ENCODE results near the gene ANKRD13C.

ANKRD13C gene

DNA sequence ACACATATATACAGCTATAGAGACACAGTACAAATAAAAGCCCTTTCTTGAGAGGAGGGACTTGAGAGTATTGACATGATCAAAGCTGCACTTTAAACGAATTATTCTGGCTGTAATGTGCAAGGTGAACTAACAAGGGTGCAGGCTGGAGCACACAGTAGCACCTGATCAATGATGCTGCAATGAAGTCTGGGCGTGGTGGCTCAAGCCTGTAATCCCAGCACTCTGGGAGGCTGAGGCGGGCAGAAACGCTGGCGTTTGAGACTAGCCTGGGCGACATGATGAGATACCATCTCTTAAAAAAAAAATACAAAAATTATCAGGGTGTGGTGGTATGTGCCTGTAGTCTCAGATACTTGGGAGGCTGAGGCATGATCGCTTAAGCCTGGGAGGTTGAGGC, 42.5 kb upstream of the ANKRD13C start:
- TF ChIP-seq EZH2phosphoT487 (IDR thresholded peaks at IDR 0.05; ENCODE audit: low read depth): no peak
- TF ChIP-seq, protein P1, sequence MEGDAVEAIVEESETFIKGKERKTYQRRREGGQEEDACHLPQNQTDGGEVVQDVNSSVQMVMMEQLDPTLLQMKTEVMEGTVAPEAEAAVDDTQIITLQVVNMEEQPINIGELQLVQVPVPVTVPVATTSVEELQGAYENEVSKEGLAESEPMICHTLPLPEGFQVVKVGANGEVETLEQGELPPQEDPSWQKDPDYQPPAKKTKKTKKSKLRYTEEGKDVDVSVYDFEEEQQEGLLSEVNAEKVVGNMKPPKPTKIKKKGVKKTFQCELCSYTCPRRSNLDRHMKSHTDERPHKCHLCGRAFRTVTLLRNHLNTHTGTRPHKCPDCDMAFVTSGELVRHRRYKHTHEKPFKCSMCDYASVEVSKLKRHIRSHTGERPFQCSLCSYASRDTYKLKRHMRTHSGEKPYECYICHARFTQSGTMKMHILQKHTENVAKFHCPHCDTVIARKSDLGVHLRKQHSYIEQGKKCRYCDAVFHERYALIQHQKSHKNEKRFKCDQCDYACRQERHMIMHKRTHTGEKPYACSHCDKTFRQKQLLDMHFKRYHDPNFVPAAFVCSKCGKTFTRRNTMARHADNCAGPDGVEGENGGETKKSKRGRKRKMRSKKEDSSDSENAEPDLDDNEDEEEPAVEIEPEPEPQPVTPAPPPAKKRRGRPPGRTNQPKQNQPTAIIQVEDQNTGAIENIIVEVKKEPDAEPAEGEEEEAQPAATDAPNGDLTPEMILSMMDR (IDR thresholded peaks at IDR 0.05; ENCODE audit: low read depth, low read length): no peak
- Histone ChIP-seq H3K4me2 (ENCODE audit: low read length) (no peak overlapping the region), H3K9ac (ENCODE audit: low read length) (no peak overlapping the region)

DNA sequence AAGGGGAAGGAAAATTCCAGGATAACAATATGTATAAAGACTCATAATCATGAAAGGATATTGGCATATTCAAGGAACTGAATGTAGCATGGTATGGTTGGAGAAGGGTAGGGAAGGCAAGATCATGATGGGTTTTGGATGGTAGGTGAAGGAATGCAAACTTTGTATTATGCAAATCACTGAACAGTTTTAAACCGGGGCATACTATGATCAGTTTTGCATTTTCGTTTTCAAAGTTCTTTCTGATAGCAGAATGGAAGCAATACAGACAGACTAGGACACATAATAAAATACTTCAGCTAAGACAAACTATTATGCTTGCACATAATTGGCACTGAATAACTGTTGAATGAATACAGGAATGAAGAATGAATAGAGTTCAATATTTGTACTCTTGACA, 42.1 kb upstream of the ANKRD13C start:
- TF ChIP-seq, protein P1 (IDR thresholded peaks at IDR 0.05; ENCODE audit: low read depth, low read length): no peak
- no peak for TF ChIP-seq EZH2phosphoT487 (IDR thresholded peaks at IDR 0.05; ENCODE audit: low read depth)
- Histone ChIP-seq H4K20me1 (ENCODE audit: insufficient read depth, low read length) (no peaks in the 10 kb centered on the region), H3K4me3 (ENCODE audit: low read length) (no peak overlapping the region), H3K9ac (ENCODE audit: low read length) (no peak overlapping the region), H3K4me2 (ENCODE audit: low read length) (no peak overlapping the region), H3K79me2 (ENCODE audit: low read length) (no peaks in the 10 kb centered on the region), H3K9me3 (ENCODE audit: insufficient read depth, low read length) (no peaks in the 10 kb centered on the region), H3K27me3 (ENCODE audit: low read depth, low read length) (peaks cover 7% of the 10 kb centered on the region; the same call in 1 of the 2 replicates), H3K4me1 (ENCODE audit: low read length) (peaks cover 3% of the 10 kb centered on the region), H3K27ac (ENCODE audit: low read length) (no peak overlapping the region), H2AFZ (ENCODE audit: low read depth, low read length) (no peak overlapping the region), H3K36me3 (replicated peaks; ENCODE audit: low read depth, low read length) (no peaks in the 10 kb centered on the region)

More for the DNA sequence above, 42.5 kb upstream of the ANKRD13C start:
- no peaks in the 10 kb centered on the region for H4K20me1 ChIP-seq (ENCODE audit: insufficient read depth, low read length)
- no peaks in the 10 kb centered on the region for H3K36me3 ChIP-seq (replicated peaks; ENCODE audit: low read depth, low read length)
- no peak overlapping the region for H3K4me3 ChIP-seq (ENCODE audit: low read length)
- no peaks in the 10 kb centered on the region for H3K9me3 ChIP-seq (ENCODE audit: insufficient read depth, low read length)
- peaks cover 7% of the 10 kb centered on the region; the same call in 1 of the 2 replicates for H3K27me3 ChIP-seq (ENCODE audit: low read depth, low read length)
- no peak overlapping the region for H2AFZ ChIP-seq (ENCODE audit: low read depth, low read length)
- no peaks in the 10 kb centered on the region for H3K79me2 ChIP-seq (ENCODE audit: low read length)
- peaks cover 8% of the 10 kb centered on the region for H3K4me1 ChIP-seq (ENCODE audit: low read length)
- H3K27ac ChIP-seq (ENCODE audit: low read length): no peak overlapping the region

DNA sequence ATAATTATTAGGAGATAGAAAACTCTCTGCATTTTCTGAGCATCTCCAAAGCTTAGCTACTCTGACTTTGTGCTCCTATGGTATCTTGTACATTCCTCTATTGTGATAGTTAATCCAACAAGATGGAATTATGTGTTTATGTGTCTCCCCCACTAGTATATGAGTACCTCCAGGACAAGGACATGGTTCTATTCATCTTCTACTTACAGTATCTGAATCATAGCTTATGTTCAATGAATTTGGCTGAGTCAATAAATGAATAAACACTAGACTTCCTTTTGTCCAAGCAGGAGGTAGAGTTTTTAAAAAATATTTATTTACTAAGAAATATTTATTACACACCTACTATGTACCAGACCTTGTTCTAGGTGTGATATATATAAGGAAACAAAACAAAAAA, 38.1 kb upstream of the ANKRD13C start:
- no peaks in the 10 kb centered on the region for H4K20me1 ChIP-seq (ENCODE audit: insufficient read depth, low read length)
- H3K4me1 ChIP-seq (ENCODE audit: low read length): no peaks in the 10 kb centered on the region
- H3K4me3 ChIP-seq (ENCODE audit: low read length): no peak overlapping the region
- no peak overlapping the region for H3K27ac ChIP-seq (ENCODE audit: low read length)
- H2AFZ ChIP-seq (ENCODE audit: low read depth, low read length): no peak overlapping the region
- H3K4me2 ChIP-seq (ENCODE audit: low read length): no peak overlapping the region
- no peaks in the 10 kb centered on the region for H3K36me3 ChIP-seq (replicated peaks; ENCODE audit: low read depth, low read length)
- no peak overlapping the region for H3K9ac ChIP-seq (ENCODE audit: low read length)
- H3K9me3 ChIP-seq (ENCODE audit: insufficient read depth, low read length): no peaks in the 10 kb centered on the region
- TF ChIP-seq, protein P1 (IDR thresholded peaks at IDR 0.05; ENCODE audit: low read depth, low read length): no peak
- TF ChIP-seq EZH2phosphoT487 (IDR thresholded peaks at IDR 0.05; ENCODE audit: low read depth): no peak
- H3K79me2 ChIP-seq (ENCODE audit: low read length): no peaks in the 10 kb centered on the region
- H3K27me3 ChIP-seq (ENCODE audit: low read depth, low read length): peaks cover 7% of the 10 kb centered on the region; the same call in 1 of the 2 replicates

DNA sequence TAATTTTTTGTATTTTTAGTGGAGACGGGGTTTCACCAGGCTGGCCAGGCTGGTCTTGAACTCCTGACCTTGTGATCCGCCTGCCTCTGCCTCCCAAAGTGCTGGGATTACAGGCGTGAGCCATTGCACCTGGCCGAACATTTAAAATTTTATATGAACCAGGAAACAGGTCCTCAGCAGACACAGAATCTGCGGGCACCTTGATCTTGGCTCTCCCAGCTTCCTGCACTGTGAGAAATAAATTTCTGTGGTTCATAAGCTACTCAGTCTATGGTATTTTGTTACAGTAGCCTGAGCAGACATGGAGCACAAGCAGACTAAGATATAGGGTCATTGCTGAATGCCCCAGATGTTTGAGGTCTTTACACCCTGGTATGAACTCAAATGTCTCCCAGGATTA, 33.0 kb upstream of the ANKRD13C start:
- Histone ChIP-seq H3K4me2 (ENCODE audit: low read length) (no peak overlapping the region), H3K4me3 (ENCODE audit: low read length) (no peak overlapping the region), H2AFZ (ENCODE audit: low read depth, low read length) (no peak overlapping the region), H4K20me1 (ENCODE audit: insufficient read depth, low read length) (no peaks in the 10 kb centered on the region), H3K79me2 (ENCODE audit: low read length) (no peaks in the 10 kb centered on the region), H3K9me3 (ENCODE audit: insufficient read depth, low read length) (no peaks in the 10 kb centered on the region), H3K36me3 (replicated peaks; ENCODE audit: low read depth, low read length) (no peaks in the 10 kb centered on the region), H3K4me1 (ENCODE audit: low read length) (peaks cover 6% of the 10 kb centered on the region), H3K27ac (ENCODE audit: low read length) (no peak overlapping the region), H3K9ac (ENCODE audit: low read length) (no peak overlapping the region), H3K27me3 (ENCODE audit: low read depth, low read length) (no peaks in the 10 kb centered on the region)
- no peak for TF ChIP-seq EZH2phosphoT487 (IDR thresholded peaks at IDR 0.05; ENCODE audit: low read depth)
- TF ChIP-seq, protein P1 (IDR thresholded peaks at IDR 0.05; ENCODE audit: low read depth, low read length): no peak
